ENCODE results near the gene UTP11.
A peak's percentile ranks its signal among the peaks of the same experiment; 100 is the strongest.

The UTP11 gene

DNA sequence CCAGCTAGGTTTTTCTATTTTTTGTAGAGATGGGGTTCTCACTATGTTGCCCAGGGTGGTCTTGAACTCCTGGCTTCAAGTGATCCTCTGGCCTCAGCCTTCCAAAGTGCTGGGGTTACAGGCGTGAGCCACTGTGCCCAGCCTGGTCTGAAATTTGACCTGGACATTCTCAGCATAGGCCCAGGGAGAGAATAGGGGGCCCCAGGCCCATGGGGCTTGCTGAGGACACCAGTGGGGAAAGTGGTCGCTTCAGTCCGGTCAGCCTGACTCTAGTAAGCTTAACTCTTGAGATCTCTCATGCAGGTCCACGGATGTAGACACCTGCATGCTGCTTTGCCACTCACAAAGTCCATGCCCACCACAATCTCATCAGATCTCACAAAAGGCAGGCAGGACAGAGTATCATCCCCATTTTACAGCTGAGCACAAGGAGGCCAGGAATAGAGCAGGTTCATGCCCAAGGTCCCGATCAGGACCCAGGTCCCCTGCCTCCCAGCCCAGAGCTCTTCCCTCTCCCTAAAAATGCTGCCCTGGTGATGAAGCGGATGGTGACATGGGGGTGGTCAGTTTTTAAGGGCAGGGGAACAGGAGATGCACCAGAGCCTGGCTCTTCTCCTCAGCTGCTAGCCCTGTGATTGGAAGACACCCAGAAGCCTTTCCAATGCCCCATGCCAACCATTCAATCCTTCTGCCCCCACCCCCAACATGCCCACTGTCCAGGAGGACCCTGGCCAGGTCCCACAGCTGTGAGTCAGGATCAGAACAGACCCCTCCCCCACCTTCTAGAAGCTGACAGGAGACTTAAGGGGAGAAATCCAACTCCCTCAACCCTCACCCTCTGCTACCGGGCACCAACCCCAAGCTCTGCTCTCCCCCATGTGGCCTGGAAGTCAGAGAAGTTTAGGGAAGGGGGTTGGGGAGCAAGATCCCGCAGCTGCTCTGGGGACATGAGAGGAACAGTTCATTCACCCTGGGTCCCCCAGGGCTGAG, 9.0 kb upstream of the UTP11 start:
- DNase-seq, result no peak

DNA sequence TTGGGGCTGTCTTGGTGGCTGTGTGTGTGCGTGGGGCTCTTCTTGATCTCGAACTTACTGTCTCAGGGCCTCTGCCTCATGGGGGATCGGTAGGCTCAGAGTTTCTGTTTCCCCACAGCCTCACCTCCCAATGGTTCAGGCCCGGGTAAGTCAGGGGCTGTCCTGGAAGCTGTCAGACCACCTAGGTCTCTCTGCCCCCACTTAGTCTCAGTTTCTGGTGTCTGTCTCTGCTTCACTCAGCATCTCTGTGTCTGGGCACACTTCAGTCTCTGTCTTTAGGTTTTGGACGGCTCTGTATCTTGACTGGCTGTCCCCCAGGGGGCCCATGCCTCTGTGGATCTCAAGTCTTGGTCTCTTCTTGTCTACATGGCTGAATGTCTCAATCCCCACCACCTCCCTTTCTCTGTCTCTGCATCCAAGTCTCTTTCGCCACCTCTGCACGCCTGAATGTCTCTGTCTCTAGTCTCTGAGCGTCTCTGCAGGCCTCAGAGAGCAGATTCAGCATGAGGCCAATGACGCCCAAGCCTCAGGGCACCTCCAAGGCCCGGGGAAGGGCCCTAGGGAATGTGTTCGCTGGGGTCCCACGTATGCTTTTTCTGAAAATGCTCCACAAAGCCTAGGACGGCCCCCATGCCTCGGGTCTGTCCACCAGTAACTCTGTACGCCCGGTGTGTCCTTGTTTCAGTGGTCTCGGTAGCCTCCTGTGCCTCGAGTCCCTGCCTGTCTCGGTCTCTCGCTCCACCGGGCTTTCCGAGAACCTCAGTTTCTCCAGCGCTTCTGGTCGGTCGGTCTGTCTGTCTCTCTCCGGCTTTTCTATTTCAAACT, 8.0 kb upstream of the UTP11 start:
- no peak for DNase-seq

DNA sequence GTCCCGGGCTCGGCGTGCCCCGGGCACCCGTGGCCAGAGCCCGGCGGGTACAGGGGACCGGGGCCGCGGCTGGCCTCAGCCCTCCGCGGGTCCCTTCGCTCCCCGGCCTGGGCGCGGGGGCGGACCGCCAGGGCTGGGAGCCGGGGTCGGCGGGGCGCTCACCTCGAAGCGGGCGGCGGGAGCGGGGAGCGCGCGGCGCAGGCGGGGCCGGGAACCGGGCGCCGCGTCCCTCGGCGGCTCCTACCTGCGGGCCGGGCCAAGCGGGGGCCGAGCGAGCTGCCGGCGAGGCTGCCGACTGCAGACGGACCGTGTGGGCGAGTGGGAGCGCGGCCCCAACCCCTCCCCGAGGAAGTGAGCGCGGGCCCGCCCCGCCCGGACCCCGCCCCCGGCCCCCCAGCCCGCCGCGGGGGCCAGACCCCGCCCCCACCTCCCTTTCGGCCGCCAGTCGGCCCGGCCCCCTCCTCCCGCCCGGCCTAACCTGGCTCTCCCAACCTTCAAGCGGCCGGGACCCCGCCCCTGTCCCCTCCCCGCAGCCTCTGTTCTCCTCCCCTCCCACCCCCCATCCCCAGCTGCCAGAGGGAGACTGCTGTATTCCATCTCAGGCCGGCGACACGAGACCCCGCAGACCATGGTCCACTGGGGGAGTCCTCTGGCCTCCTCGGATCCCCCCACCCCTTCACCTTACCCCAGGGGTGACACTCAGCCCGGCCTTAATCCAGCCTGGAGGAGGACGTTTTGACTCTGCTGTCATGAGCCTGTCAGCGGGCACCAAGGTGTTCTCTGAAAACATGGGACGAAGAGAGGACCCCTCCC, 7.1 kb upstream of the UTP11 start, which contains the start of gene FHL3:
TSS of gene FHL3 (minus strand) at position 320 of the 813 bp plus-strand sequence. CDS start 6,102 bp downstream, outside the sequence.
- DNase-seq, result no peak

DNA sequence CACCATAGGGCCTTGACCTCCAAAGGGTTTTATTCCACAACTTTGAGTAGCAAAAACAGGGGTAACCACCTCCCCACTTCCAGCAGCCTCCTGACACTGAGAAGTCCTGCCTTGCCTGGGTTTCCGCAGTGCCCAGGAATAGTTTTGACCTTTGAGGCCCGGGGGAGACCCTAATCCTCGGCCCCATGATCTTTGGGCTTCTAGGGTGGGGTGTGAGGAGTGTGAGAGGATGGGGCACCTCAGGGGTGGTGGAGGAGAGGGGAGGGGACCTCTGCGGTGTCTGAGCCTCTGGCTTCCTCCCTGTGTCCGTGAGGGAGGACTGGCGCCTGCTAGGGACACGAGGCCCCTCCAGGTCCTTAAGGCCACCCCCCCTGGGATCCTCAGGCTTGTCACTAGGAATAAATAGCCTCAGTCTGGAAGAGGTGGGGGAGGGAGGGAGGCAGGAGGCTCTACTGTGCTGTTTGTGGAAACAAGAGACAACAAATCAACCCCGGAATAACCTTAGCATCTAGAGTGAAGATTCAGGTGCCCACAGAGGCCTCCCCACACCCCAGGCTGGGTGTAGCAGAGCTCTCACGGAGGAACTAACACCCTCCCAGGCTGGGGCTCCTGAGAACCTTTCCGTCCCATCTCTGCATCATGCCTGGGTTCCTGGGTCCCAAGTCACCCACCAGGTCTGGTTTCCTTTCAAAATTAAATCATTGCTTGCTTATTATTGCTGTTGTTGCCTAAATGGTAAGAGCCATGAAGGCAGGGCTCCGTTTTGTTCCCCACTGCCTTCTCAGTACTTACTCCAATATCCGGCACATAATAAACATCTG, 6.3 kb upstream of the UTP11 start:
- no peak for DNase-seq

DNA sequence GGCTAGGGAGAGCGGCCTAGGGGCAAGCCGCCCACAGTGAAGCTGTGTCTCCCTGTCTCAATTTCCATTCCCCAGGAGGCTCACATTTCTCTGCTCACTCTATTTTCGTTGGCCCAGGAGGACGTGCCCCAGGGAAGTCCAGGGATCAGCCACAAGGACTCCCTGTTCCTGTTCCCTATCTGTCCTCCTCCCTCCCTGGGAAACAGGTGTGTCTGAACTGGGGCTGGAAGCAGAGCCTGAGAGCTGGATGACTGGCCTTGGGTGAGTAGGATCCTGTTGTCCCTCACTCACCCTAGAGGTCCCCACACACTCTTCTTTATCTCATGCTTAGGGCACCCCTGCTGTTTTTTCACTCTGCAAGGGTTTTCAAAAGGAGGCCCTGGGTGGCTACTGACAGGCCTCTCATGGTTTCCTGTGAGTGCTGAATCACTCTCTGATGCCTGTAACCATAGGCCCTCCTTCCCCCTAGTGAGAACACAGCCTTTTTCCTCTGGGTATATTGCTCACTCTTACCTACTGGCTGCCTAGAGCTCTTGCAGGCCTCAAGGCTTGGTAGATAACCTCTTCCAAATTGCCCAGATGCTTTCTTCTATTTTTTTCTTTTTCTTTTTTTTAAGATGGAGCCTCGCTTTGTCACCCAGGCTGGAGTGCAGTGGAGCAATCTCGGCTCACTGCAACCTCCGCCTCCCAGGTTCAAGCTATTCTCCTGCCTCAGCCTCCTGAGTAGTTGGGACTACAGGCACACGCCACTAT, 3.3 kb upstream of the UTP11 start:
- no peak for DNase-seq

DNA sequence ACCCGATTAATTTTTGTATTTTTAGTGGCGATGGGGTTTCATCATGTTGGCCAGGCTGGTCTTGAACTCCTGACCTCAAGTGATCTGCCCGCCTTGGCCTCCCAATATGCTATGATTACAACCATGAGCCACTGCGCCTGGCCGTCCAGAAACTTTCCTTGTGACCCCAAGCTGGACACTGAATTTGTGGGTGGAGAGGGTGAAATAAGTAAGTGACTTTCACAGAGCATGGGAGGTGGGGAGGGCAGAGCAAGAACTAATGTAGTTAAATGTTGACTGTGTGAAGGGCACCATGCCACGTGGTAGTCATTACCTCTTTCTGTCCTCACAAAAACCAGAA, 2.7 kb upstream of the UTP11 start:
- DNase-seq, result no peak

DNA sequence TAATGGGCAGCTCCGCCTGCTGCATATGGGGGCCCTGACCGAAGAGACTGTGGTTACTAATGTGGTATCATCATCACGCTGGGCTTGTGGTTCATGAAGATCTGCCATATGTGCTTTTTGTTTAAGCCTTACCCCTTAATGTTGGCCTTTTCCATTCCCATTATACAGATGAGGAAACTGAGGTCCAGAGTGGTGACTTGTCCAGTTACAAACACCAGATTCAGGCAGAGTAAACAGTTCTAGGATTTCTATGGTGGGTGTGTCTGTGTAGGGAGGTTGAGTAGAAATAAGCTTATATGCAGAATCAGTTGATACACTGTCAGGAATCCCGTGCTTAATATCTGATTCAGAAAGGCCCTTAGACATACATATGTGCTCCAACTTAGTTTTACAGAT, 691 bp downstream of the UTP11 start:
- DNase-seq, result no peak

DNA sequence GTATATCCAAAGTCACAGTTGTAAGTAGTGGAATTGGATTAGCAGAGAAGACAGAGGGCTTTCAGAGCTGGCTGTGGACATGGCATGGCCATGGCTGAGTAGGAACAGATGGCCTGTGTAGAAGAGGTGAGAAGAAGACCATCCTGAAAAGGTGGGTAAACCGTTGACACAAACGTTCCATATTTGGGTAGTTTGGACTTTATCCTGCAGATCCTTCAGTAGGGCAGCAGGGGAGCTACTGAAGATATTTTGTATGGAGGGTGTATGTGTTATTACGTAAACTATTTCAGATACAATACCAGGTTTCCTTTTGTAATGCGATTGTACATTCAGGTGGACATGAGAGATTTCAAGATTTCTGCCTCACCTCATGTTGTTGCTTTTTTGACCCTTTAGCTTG, 1.6 kb downstream of the UTP11 start:
- DNase-seq, result no peak

DNA sequence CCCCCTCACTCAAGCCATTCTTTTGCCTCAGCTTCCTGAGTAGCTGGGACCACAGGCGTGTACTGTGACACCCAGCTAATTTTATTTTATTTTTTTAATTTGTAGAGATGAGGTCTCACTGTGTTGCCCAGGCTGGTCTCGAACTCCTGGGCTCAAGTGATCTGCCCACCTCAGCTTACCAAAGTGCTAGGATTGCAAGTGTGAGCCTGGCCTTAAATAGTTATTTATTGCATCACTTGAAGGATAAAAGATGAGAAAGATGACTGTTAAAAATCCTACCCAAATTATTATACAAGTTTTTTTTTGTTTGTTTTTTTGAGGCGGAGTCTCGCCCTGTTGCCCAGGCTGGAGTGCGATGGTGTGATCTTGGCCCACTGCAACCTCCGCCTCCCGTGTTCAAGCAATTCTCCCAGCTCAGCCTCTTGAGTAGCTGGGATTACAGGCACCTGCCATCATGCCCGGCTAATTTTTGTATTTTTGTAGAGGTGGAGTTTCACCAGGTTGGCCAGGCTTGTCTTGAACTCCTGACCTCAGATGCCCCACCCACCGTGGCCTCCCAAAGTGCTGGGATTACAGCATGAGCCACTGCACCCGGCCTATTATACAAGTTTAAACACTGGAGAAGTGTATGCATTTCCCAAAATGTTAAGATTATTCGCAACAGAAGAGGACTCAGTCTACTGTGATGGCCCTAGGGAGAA, 2.3 kb downstream of the UTP11 start:
- DNase-seq, result no peak

DNA sequence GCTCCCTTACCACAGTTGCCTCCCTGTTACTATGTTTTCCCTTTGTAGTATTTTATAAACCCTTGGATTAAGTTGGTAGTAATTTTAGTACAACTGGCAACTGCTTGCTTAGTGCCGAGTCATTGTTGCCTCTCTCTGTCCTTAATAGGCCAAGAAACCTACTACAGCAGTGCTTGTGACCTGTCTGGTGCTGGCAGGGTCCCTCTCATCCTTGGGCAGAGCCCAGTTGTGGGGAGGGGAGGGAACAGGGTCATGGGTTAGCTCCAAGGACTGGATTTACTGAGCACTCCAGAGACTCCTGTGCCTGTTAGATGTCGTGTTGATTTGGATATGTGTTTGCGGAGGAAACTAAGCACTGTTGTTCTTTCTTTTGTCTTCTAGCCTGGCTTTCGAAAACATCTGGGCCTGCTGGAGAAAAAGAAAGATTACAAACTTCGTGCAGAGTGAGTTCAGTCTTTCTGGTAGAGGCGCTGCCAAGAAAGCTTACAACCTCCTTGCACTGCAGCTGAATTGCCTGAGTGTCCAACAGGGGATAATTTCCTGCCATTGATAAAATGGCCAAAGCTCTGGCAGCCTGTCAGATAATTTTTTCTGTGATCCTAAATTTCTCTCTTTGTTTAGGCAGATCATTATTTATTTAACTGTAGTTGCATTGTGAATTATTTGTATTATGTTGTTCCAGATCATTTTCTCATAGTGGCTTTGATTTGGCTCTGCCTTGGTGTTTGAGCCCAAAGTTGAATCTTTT, 3.6 kb downstream of the UTP11 start:
- no peak for DNase-seq

DNA sequence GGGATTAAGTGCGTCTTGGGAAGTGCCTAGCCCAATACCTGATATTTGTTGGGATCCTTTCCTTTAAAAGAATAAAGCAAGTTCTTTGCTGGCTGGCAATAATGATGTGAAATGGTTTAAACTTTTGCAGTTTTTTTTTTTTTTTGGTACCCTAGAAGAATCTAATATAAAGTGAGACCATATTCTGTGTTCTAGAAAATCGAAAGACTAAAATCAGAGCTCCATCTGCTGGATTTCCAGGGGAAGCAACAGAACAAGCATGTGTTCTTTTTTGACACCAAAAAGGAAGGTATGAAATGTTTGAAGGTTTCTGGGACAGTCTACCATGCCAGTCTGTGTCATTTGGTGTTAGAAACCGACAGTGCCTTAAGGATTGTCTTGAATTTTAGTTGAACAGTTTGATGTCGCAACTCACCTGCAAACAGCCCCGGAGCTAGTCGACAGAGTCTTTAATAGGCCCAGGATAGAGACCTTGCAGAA, 6.4 kb downstream of the UTP11 start:
- no peak for DNase-seq

DNA sequence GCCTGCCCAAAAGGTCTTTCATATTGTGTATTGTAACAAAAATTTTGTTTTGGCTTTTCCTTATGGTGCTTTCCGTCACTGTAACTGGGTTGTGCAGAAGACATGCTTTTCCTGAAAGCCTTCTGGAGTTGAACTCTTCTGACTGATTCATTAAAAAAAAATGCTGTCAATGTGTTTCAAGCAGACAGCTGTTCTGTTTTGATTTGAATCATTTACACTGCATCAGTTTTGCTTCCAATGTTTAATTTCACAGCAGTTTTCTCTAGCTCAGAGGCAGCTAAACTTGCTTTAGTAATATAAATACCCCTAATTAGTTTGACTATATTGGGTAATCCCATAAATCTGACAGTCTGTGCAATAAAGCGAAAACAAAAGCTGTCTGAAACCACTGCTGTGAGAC, 7.9 kb downstream of the UTP11 start:
- no peak for DNase-seq

DNA sequence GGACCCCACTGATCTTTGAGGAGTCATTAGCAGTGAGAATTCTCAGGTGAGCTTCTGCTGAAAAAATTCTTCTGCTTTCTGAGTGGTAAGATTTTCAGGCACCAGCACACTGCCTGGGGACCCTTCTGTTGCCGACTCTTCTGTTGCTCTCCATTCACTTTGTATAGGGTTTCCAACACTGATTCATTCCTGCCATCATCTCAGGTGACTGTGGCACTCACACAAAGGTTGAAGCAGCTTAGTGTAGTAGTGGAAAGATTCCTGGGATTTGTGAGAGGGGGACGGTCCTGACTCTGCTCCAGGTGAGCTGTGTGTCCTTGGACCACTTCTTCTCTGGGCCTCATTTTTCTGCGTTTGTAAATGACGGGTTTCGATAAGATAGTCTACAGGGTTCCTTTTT, 9.4 kb downstream of the UTP11 start:
- DNase-seq, result no peak

DNA sequence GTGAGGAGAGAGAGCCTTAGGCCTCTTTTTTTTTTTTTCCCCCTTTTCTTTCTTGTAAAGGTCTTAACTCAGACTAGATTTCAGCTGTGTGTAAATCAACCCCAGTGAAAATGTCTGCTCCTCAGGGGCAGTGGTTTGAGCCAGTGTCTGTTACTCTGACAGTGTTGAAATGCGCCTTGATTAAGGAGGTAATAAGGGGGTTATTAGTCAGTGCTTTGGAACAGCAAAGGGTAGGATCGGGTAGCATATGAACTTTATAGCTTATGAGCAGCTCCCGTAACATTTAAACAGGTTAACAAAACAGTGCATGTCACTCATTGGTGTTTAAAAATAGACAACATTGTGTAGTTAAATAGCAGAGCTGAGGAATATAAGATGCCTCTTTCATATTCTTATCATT, 10.3 kb downstream of the UTP11 start:
- DNase-seq, result no peak

DNA sequence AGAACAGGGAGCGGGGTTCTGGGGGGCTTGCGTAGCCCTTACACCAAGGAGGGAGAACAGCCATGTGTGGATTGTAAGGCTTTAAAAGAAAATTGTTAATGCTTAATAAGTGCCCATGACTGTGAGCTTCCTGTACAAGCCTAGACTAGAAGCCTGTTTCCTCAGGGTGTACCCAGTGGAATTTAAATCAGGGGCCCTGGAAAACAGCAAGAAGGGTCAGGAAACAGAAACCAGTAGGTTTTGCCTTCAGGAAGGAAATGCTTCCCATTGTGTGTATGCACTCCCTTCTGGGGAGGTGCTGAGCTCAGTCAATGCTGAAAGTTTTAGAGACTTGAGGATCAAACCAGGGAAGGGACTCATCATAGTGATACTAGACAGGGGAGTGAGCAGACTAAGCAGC, 12.7 kb downstream of the UTP11 start:
- no peak for DNase-seq

DNA sequence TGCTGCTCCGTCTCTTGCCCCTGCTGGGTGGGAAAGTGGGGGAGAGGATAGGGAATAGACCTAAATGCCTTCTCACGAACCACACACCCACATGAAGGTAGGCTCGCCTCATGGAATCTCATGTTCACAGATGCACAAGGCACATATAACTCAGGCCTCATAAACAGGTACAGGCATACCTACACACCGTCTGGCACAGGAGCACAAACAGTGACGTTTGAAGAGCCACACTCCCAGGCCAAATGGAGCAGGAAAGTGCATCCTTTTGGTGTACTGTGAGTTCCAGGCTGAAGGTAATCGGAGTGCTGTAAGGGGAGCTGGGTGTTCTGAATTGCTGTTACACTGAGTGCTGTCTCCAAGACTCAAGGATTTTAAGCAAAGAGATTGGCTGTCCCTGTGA, 13.1 kb downstream of the UTP11 start:
- no peak for DNase-seq

DNA sequence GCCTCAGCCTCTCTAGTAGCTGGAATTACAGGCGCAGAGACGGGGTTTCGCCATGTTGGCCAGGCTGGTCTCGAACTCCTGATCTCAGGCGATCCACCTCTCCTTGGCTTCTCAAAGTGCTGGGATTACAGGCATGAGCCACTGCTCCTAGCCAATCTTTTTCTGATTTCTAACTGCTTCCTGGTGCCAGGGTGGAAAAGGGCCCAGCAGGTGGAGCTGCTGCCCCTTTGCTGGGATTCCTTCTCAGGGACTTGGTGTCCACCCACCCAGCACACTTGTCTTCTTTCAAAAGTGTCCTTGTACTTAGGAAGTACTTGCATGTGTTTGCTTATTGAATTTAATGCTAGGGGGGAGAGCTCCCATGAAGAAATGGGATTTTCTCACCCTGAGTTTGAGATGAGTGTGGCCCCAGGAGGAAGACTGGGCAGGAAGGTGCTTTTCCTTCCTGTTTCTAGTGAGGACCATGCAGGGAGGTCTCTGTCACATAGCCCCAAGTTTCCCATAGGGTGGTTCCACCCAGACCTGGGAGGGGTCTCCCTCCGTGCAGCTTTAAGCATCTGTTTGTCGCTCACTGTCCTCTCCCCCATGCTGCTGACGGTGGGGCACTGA, 14.2 kb downstream of the UTP11 start:
- DNase-seq, result peak; percentile 17

DNA sequence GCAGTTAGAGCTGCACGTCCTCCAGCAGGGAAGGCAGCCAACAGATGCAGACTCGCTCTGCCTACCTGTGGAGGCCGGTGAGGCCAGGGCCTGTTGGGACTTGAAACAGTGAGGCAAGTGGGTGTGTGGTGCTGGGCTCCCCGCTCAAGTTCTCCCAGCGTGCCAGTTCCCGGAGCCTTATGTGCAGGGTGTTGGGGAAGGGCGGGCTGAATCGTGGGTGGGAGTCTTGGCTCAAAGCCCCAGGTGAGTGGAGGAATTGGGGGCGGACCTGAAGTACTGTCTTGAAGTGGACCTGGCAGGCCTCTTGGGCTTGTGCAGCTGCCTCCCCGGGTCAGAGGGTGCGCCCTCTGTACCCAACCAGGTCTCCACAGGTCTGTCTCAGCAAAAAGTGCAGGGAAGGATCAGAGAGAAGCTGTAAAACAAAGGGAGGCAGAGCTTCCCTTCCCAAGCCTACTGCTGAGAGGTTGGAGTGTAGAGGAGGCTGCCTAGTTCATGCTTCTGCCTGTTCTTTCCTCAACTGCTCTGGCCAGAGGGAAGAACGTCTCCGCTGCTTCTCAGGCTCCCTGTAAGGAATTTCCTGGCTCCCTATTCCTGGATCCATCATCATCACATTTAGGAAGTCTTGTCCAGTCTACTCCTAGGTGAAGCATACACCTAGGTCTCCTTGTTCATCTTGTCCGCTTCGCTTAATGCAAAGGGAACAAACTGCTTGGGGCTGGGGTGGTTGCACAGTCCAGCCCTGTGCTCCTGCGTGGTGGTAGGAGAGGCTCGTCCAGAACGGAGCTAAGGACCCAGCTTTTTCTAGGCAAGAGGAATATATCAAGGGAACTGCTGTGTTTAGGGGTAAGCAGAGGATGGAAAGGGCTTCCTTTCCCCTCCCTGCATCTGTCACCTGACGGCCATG, 14.9 kb downstream of the UTP11 start:
- no peak for DNase-seq

All from NCI-H1092 (cell line).